ENCODE data around the gene CEP104.

Gene CEP104

DNA sequence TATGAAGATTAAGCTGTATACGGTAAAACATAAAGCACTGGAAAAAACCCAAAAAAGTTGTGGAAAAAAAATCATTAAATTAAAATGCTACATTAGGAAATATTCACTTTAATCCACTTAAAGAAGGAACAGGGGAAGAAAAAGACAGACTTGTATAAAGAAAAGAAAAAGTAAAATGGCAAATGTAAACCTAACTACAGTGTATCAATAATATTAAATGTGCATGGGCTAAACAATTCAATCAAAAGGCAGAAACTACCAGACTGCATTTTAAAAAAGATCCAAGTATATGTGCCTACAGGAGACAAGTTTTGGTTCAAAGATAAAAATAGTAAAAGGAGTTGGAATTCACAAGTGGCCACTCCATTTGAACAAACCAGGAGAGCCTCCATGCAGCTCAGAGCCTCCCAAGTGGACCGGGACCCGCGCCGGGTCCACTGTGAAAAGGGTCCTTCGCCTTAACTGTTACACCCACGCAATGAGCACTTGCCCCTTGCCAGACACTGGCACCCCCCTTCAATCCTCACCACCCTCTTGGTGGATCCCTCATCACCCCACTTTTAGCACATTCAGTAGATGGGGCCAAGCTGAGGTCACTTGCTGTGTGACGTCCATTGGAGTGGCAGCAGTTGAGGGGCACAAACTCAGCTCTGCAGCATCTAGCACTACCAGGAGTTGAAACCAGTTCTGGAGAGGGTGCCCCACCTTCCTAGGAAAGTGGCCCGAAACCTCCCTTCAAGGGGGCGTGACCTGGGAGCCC, 42.2 kb upstream of the CEP104 start:
- H3K27me3 Mint-ChIP-seq, result no peaks in the 10 kb centered on the region
- H3K27ac Mint-ChIP-seq, result peak overlapping the region; percentile 90 to 99
- ATAC-seq (no peak), DNase-seq (no peak)
- H3K4me3 Mint-ChIP-seq, result peak overlapping the region; percentile 91 to 98
- peaks cover 5 to 13% of the 10 kb centered on the region in 2 donors for H3K9me3 Mint-ChIP-seq
- H3K4me1 Mint-ChIP-seq, result peaks cover 69% of the 10 kb centered on the region

GRCh38 chr1:3898475-3898735, 41.4 kb upstream of the CEP104 start:
- Mint-ChIP-seq H3K9me3 (peaks cover 5 to 13% of the 10 kb centered on the region in 2 donors), H3K4me1 (peaks cover 62% of the 10 kb centered on the region), H3K27ac (no peak overlapping the region), H3K27me3 (no peaks in the 10 kb centered on the region), H3K4me3 (peak overlapping the region in 1 of 2 donors; percentile 98)
- no peak for DNase-seq
- no peak for ATAC-seq

DNA sequence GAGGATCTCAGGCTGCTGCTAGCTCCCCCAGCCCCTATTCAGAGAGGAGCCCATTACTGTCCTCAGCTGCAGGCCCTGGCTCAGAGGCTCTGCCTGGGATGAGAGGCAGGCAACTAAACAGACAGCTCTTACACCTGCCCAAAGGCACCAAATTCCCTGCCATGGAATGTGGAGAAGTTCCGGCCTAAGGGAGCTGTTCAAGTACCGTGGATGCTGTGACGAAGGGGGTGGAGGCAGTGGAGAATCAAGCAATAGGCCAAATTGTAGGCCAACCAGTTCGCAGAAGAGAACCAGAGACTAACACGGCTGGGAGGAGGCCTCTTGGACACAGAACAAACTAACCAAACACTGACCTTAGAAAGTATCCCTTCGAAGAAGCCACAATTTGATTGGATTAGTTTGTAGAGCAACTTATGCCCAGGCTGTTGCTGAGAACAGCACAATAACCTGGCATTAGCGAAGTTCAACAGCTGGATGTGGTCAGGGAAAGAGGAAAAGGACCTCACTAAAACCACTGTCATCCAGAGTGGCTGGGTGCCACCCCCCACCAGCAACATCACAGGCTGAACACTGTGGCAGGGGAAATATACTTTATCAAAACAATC, 39.5 kb upstream of the CEP104 start:
- ATAC-seq, result no peak
- peaks cover 5 to 13% of the 10 kb centered on the region in 2 donors for H3K9me3 Mint-ChIP-seq
- no peak overlapping the region for H3K4me3 Mint-ChIP-seq
- DNase-seq, result no peak
- no peaks in the 10 kb centered on the region for H3K27me3 Mint-ChIP-seq
- H3K27ac Mint-ChIP-seq, result peak overlapping the region in 1 of 2 donors; percentile 78
- peaks cover 53% of the 10 kb centered on the region for H3K4me1 Mint-ChIP-seq

GRCh38 chr1:3895951-3896325, 38.9 kb upstream of the CEP104 start:
- ATAC-seq, result no peak
- Mint-ChIP-seq H3K27ac (no peak overlapping the region), H3K27me3 (no peaks in the 10 kb centered on the region)

DNA sequence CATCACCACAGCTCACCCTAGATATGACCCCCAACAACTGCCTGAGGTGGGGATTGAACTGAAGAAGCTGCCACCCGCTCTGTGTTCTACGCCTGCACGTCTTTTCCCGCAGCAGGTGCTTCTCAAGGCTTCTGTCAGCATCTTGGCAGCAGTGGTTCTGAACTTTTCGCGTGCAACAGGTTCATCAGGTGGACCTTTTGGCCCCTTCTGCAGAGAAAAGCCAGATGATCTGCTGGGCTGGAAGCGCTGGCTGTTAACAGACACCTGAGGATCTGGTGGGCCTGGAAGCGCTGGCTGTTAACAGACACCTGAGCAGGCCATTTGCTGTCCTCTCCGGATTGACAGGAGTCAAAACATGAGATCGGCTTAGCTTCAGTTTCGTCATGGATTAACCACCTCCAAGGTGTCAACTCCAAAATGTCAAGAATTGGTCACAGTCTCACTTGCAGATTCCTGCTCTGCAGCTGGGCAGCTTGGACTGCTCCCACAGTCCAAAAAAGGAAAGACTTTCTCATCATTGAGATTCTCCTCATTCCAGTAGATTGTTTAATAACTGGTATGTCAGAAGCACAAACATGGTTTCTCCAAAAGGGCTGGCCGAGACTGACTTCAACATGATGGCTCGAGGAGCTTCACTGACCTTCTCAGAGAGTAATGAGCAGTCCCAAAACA, 38.4 kb upstream of the CEP104 start:
- no peak overlapping the region for H3K27ac Mint-ChIP-seq
- no peak for ATAC-seq
- H3K4me3 Mint-ChIP-seq, result no peak overlapping the region
- DNase-seq, result no peak
- H3K4me1 Mint-ChIP-seq, result peaks cover 59% of the 10 kb centered on the region
- H3K27me3 Mint-ChIP-seq, result no peaks in the 10 kb centered on the region
- peaks cover 5 to 13% of the 10 kb centered on the region in 2 donors for H3K9me3 Mint-ChIP-seq

More at GRCh38 chr1:3895951-3896325, 38.9 kb upstream of the CEP104 start:
- Mint-ChIP-seq H3K4me3 (no peak overlapping the region), H3K9me3 (peaks cover 5 to 13% of the 10 kb centered on the region in 2 donors), H3K4me1 (peaks cover 54% of the 10 kb centered on the region)
- no peak for DNase-seq

- no peak overlapping the region for H3K4me3 Mint-ChIP-seq
- no peak overlapping the region for H3K27ac Mint-ChIP-seq
- H3K4me1 Mint-ChIP-seq, result peaks cover 66% of the 10 kb centered on the region
- ATAC-seq (no peak), DNase-seq (no peak)
- H3K9me3 Mint-ChIP-seq, result peaks cover 5 to 13% of the 10 kb centered on the region in 2 donors
- no peaks in the 10 kb centered on the region for H3K27me3 Mint-ChIP-seq
These were observed 37.7 kb upstream of the CEP104 start for GRCh38 chr1:3894626-3895278.

DNA sequence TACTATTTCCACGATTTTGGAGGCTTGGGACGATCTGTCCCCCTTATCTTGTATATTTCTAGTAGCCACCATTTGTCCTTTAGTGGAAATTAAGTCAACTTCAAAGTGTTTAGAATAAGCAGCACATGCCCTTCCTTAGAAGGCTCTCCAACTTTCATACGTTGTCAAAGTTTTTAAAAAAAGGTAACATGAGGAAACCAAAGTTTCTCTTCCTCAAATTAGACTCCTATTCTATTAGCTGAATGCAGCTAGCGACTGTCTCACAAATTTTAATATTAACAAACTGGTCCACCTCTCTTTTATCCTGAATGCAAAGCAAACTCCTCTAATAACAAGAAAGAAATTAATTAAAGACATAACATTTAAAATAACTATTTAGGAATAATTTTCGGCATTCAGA, 36.2 kb upstream of the CEP104 start:
- peaks cover 54% of the 10 kb centered on the region for H3K4me1 Mint-ChIP-seq

GRCh38 chr1:3892748-3893147, 35.7 kb upstream of the CEP104 start:
- peaks cover 5 to 9% of the 10 kb centered on the region in 2 donors for H3K9me3 Mint-ChIP-seq
- DNase-seq (no peak), ATAC-seq (no peak)
- H3K4me3 Mint-ChIP-seq, result no peak overlapping the region
- peaks cover 49% of the 10 kb centered on the region for H3K4me1 Mint-ChIP-seq
- H3K27ac Mint-ChIP-seq, result peak overlapping the region in 1 of 2 donors; percentile 29
- no peaks in the 10 kb centered on the region for H3K27me3 Mint-ChIP-seq

More for the DNA sequence above, 36.2 kb upstream of the CEP104 start:
- H3K9me3 Mint-ChIP-seq, result peaks cover 5 to 13% of the 10 kb centered on the region in 2 donors
- peak overlapping the region in 1 of 2 donors; percentile 29 for H3K27ac Mint-ChIP-seq
- no peaks in the 10 kb centered on the region for H3K27me3 Mint-ChIP-seq
- H3K4me3 Mint-ChIP-seq, result no peak overlapping the region
- ATAC-seq (no peak), DNase-seq (no peak)

- no peak overlapping the region for H3K4me3 Mint-ChIP-seq
- peak overlapping the region in 1 of 2 donors; percentile 25 for H3K27ac Mint-ChIP-seq
- DNase-seq (no peak), ATAC-seq (no peak)
- H3K4me1 Mint-ChIP-seq, result peaks cover 36% of the 10 kb centered on the region
- H3K9me3 Mint-ChIP-seq, result no peaks in the 10 kb centered on the region
- H3K27me3 Mint-ChIP-seq, result no peaks in the 10 kb centered on the region
These were observed 34.4 kb upstream of the CEP104 start for GRCh38 chr1:3891329-3891865.

DNA sequence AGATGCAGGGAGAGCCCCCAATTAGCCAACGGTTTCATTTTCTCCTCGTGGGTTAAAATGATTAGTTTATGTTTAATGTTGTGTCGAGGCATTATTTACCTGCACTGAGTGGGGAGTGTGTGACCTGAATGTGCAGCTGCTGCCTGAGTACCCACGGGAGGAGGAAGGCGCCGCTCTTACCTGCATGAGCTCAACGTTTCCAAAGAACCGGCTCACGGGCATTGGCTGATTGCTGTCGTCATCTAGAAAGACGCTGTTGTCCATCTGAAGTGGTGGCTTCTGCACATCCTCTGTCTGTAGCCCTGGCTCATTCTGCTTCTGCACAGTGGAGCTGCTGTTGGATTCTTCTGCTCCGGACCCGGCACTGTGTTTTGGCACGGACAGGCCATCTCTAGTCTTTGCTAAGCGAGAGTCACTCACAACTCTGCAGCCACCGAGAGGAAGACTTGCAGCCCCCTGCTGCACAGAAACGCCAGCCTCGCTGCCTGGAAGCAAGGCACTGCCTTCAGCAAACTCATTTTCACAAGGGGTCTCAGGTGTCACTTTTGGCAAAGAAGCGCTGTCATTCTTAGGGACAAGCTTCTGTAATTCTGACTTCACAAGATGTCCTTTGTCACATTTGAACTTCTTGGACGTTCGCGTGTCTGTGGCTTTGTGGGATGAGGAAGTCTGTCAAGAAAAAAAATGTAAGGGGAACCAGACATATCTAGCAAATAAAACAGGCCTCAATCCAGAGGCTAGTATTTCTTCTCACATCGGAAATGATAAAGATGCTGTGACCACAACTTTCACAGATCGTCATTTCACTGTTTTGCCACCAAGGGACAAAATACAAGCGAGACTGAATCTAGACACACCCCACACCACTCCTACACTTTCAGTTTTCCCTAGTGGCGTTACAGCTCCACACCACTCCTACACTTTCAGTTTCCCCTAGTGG, 33.6 kb upstream of the CEP104 start:
- no peaks in the 10 kb centered on the region for H3K27me3 Mint-ChIP-seq
- peaks cover 29% of the 10 kb centered on the region for H3K4me1 Mint-ChIP-seq
- no peak overlapping the region for H3K27ac Mint-ChIP-seq
- peak overlapping the region; percentile 52 to 62 for H3K4me3 Mint-ChIP-seq
- DNase-seq (peak in 1 of 2 donors; percentile 33), ATAC-seq (peak; percentile 93)
- no peaks in the 10 kb centered on the region for H3K9me3 Mint-ChIP-seq

- H3K9me3 Mint-ChIP-seq, result no peaks in the 10 kb centered on the region
- no peak overlapping the region for H3K27ac Mint-ChIP-seq
- ATAC-seq, result no peak
- H3K4me1 Mint-ChIP-seq, result peaks cover 29% of the 10 kb centered on the region
- H3K27me3 Mint-ChIP-seq, result no peaks in the 10 kb centered on the region
- peak overlapping the region; percentile 26 to 62 for H3K4me3 Mint-ChIP-seq
- DNase-seq, result no peak
These were observed 32.9 kb upstream of the CEP104 start for GRCh38 chr1:3889936-3890335.

DNA sequence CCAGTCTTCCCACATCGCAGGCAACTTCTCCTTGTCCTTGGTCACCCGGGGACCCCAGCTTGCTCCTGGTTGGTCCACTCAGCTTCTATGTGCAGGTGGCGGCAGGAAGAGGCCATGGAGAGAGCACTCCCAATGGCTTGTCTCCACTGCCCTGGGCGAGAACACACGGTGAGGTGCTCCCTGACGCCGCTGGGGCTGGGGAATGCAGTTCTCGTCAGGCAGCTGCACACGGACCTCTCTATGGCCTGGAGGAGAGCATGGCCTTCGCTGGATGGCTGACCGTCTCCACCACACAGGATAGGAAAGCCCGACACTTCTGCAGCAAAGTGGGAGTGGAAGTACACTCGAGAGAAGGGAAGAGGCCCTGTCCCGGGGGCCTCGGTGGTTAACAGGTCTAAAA, 31.3 kb upstream of the CEP104 start:
- H3K27ac Mint-ChIP-seq, result no peak overlapping the region
- ATAC-seq (no peak), DNase-seq (no peak)
- no peaks in the 10 kb centered on the region for H3K9me3 Mint-ChIP-seq
- H3K4me3 Mint-ChIP-seq, result no peak overlapping the region
- no peaks in the 10 kb centered on the region for H3K27me3 Mint-ChIP-seq
- H3K4me1 Mint-ChIP-seq, result peaks cover 31% of the 10 kb centered on the region

- no peak for ATAC-seq
- Mint-ChIP-seq H3K9me3 (no peaks in the 10 kb centered on the region), H3K27ac (peak overlapping the region in 1 of 2 donors; percentile 15), H3K4me1 (peaks cover 27% of the 10 kb centered on the region), H3K27me3 (no peaks in the 10 kb centered on the region), H3K4me3 (no peak overlapping the region)
- DNase-seq, result no peak
These were observed 29.7 kb upstream of the CEP104 start for GRCh38 chr1:3886691-3887090.

DNA sequence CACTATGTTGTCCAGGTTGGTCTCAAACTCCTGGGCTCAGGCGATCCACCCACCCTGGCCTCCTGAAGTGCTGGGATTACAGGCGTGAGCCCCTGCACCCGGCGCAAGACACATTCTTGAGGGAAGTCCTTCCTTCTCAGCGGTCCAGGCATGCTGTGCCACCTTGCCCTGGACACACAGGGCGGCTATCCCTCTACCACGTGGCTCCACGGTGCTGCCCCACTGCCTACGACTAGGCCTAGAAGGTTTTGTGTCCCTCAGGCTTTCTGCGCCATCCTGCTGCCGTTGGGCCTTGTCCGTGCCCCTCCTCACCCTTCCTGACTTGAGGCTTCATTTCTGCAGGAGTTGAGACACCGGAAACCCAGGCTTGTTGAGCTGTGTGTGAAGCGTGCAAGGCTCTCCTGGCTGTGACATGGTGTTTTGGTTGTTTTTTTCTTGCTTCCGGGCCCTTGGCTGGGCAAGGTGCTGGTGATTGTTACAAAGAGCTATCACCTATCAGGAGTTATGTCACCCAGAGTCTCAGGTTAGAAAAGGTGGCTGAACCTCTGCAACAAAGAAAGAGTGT, 29.2 kb upstream of the CEP104 start:
- no peaks in the 10 kb centered on the region for H3K27me3 Mint-ChIP-seq
- DNase-seq, result no peak
- no peak for ATAC-seq
- H3K9me3 Mint-ChIP-seq, result no peaks in the 10 kb centered on the region
- H3K4me3 Mint-ChIP-seq, result no peak overlapping the region
- peaks cover 27% of the 10 kb centered on the region for H3K4me1 Mint-ChIP-seq
- H3K27ac Mint-ChIP-seq, result peak overlapping the region in 1 of 2 donors; percentile 49
